GM18502 (cell line): ENCODE results near the gene MBOAT2.
"Not testable (repeated sequence)": the region's sequence is repeated elsewhere in the genome, so short reads cannot be mapped to it uniquely, and the experiment has no call there.

Experiments
- ATAC-seq: cut with Tn5 transposase; IDR thresholded peaks from one replicate; pipeline ENCODE4 v1.9.1; 2021; ENCODE audit warnings: mild to moderate bottlenecking; ENCODE audit not compliant: unreplicated experiment, poor library complexity

Gene MBOAT2

DNA sequence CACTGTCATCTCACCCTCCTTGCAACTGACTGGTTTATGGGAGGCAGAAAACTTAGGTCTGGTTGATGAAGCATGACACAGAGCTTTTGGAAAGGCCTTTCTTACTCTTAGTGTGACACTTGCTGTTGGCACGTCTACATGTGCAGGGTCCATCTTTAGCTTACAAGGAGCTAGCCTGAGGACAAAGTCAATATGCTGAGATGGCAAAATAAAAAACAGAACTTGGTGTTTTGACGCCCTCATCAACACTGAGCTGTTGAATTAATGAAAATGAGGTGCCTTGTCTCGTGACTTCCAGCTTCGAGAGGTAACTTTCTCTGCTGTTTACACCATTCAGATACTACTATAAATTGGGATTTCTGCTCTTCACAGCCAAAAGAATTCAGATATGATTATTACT is 87.5 kb downstream of the MBOAT2 start:
- no peak for ATAC-seq

GRCh38 chr2:8913767-8914166 is 89.7 kb downstream of the MBOAT2 start:
- ATAC-seq = not testable (repeated sequence)

DNA sequence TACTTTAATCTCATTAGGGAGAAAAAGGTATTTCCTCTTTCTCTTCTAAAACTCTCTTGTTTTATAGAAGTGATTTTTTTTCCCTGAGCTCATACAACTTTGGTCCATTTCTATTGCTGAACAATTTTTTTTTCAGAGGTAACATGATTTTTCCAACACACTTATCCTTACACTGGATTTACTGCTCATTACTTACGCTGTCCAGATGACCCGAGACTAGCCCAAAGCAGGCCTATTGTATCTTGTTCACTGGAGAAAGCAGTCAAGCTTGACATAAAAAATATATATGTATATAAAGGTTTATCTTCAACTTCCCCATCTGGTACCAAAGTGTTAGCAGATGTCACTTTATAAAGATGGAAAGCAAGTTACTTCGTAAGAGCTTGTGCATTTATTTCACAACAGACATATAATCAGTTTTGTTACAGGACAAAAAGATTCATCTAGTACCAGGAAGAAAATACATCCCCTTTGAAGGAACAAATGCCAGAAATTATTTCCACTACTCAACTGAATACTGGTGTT is 95.7 kb downstream of the MBOAT2 start:
- no peak for ATAC-seq

DNA sequence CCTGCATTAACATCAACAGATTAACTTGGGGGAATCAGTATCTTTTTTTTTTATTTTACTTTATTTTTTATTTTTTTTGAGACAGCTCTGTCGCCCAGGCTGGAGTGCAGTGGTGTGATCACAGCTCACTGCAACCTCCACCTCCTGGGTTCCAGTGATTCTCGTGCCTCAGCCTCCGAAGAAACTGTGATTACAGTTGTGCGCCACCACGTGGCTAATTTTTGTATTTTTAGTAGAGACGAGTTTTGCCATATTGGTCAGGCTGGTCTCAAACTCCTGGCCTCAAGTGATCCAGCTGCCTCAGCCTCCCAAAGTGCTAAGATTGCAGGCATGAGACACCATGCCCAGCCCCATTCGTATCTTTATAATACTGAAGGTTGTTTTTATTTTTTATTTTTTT is 99.6 kb downstream of the MBOAT2 start:
- ATAC-seq = not testable (repeated sequence)

DNA sequence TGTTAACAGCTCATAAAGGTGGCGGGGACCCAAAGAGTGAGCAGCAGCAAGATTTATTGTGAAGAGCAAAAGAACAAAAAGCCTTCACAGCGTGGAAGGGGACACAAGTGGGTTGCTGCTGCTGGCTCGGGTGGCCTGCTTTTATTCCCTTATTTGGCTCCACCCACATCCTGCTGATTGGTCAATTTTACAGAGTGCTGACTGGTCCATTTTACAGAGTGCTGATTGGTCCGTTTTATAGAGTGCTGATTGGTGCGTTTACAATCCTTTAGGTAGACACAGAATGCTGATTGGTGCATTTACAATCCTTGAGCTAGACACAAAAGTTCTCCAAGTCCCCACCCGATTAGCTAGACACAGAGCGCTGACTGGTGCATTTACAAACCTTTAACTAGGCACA is 100.7 kb downstream of the MBOAT2 start:
- ATAC-seq = not testable (repeated sequence)

DNA sequence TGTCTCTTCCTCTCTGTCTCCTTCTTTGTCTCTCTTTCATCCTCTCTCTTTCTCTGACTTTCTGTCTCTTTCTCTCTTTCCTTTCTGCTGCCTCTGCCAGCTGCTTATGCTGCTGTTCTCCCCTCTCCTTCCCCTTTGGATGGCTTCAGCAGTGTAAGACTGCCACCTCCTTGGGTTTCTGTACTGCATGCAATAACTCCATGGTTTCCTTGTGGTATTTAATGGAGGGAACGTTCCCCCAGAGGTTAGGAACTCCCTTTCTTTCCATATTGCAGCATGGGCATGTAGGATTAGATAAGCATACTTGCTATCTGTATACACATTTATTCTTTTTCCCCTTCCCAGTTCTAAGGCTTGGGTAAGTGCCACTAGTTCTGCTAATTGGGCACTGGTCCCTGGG is 106.3 kb downstream of the MBOAT2 start:
- not testable (repeated sequence) for ATAC-seq

DNA sequence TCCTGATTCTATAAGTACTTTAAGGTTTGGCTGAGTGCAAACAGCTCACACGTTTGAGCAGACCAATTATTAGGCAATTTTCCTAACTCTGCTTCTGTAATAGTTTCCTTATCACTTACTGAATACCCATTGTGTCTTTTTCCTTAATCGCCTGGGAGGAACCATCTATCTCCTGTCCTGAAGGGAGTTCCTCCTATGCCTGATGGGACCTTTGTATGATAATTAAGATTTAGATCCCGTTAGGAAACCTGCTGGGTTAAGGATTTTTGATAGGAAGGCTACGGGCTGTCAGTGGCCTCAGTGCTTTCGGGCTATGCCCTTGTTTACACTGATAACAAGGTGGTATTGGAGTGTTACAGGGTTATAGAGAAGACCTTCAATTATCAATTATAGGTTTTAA is 106.8 kb downstream of the MBOAT2 start:
- ATAC-seq = not testable (repeated sequence)

GRCh38 chr2:8895087-8895912 is 108.2 kb downstream of the MBOAT2 start:
- ATAC-seq = not testable (repeated sequence)

DNA sequence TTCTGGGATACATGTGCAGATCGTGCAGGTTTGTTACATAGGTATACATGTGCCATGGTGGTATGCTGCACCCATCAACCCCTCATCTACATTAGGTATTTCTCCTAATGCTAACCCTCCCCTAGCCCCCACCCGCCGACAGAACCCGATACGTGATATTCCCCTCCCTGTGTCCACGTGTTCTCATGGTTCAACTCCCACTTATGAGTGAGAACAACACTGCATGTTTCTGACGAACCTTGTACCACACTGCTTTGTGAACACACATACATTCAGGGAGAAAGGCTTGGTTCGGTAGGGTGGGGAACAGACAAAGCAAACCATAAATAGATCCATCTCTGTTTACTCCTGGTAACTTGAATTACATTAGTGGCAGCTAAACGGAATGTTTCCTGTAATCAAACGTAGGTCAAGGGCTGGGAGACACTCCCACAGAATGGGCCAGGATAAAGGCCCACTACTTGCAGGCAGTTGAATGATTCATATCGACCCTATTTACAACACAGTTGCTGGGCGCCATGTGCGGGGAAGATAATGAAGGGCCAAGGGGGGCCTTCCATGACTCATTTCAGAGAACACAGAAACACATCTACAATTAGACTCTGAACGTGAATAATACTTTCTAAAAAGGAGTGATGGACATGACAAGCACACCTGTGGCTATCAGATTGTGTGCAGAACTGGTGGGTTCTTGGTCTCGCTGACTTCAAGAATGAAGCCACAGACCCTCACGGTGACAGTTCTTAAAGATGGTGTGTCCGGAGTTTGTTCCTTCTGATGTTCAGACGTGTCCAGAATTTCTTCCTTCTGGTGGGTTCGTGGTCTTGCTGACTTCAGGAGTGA is 109.3 kb downstream of the MBOAT2 start:
- no peak for ATAC-seq

DNA sequence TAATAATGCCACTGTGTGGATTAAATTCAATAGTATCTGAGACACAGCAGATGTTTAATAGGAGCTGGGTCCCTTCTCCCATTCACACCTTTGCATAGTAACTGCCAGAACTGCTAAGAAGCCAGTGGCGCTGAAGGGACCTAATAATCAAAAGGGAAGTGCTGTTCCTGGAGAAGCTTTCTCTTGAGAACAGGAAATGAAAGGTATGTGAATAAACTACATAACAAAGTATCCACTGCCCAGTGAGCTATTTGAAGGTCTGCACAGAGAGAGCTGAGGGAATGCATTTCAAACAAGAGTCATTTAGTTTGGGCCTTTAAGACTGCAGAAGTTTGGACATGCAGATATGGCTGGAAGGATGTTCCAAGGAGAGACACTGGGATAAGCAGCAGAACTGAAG is 110.0 kb downstream of the MBOAT2 start:
- ATAC-seq = no peak

DNA sequence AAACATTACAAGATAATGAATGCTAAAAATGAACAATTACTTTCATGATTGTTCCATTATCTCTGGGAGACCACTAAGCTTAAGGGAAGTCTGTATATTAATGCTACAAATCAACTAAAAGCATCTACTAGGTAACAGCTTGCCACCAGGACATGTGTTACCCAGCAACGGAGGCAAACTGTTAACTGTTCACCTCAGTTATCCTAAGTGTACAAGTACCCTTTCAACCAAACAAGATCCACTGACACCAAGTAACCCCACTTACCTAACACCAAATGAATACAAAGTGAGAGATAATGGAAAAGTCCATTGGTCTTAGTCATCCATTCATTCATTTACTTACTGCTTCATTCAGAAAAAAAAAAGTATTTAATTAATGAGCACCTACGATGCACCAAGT is 111.4 kb downstream of the MBOAT2 start:
- no peak for ATAC-seq

DNA sequence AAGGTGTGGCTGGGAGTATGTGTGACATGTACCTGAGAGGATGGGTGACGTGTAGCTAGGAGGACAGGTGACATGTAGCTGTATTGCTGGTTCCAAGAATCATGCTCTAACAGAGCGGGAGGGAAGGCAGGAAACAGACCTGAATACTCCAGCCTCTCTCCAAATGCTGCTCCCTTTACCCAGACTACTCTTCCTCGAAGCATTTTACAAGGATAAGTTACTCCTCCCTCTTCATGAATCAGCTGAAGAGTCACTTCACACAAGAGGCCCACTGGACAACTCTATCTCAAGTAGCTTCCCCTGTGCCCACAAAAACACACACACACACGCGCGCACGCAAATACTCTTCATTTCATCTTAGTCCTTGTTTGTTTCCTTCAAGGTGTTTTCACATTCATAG is 113.5 kb downstream of the MBOAT2 start:
- no peak for ATAC-seq

- ATAC-seq = no peak
These were observed 114.5 kb downstream of the MBOAT2 start for GRCh38 chr2:8888963-8889362.

- ATAC-seq = no peak
These were observed 116.6 kb downstream of the MBOAT2 start for GRCh38 chr2:8886876-8887275.

GRCh38 chr2:8886202-8886518 is 117.3 kb downstream of the MBOAT2 start:
- ATAC-seq = no peak

- ATAC-seq = no peak
These were observed 117.9 kb downstream of the MBOAT2 start for GRCh38 chr2:8885449-8886201.

DNA sequence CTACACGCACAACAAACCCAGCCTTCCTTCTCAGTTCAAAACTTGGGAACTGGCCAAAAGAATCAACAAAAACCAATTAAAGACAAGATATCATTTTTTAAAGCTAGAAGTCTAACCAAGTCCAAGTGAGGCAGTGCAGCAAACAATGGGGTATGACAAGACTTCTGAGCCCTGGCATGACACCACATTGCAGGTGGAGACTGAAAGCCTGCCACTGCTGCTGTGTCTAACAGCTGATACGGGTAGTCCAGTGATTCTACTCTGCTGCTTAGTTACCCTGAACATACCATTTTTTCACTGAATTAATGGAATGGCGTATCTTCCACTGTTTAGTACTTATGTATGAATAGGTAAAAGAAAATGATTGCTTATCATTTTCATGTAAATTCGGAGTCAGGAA is 118.7 kb downstream of the MBOAT2 start:
- no peak for ATAC-seq

DNA sequence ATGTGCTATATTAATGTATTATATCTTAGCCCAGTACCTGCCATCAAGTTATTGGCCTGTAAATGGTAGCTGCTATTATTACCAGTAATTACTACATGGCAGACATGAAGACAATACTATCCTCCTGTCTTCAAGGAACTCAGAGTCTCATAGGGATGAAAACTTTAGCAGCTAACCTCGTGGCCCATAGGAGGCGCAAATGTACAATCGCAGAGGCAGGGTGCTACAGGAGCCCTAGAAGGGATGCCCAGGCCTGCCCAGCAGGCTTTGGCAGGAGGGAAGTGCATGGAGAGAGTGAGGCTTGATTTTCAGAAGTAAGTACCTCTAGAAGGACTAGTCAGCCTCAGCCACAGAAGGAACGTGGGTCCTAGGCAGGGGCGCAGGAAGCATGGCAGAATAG is 121.4 kb downstream of the MBOAT2 start:
- ATAC-seq = no peak

GRCh38 chr2:8877894-8878293 is 125.6 kb downstream of the MBOAT2 start:
- no peak for ATAC-seq

- no peak for ATAC-seq
These were observed 126.2 kb downstream of the MBOAT2 start for GRCh38 chr2:8877332-8877731.

GRCh38 chr2:8876628-8877027 is 126.9 kb downstream of the MBOAT2 start:
- ATAC-seq = no peak
